ENCODE measurements around the gene CAMTA1. TPM values are rescaled to one million over a fixed set of nuclear protein-coding genes. Genes with fewer than 3 reads are reported as not detected.

CAMTA1 gene
- total and polyA plus RNA-seq, 9 of the 15 experiments (the other 6 are each of a cell fraction or from before 2014, with no cell fraction given) = 43.9 to 161 (median 65.9) TPM

DNA sequence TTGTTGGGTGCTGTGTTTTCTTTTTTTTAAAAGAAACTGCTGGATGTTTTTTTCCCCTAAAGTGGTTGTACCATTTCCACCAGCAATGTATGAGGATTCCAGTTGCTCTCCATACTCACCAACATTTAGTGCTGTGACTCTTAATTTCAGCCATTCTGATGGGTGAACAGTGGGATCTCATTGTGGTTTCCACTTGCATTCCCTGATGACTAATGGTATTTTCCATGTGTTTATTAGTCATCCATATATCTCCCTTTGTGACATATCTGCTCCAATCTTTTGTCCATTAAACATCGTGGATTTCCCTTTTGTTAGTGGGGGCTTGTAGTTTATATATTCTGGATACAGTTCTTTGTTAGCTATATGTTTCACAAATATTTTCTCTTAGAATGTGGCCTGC, 206.0 kb downstream of the CAMTA1 start:
- no peak overlapping the region for H3K4me3 ChIP-seq
- in situ Hi-C loops (cut with MboI) = no loop called here
- whole genome bisulfite sequencing (ENCODE audit: insufficient coverage, low coverage, missing lambda C conversion rate) = 0% methylated on average over 1 of the region's 1 CpG
- BruUV-seq (replicated peaks) = no TSS peak
- H3K4me1 ChIP-seq (replicated peaks in 1 of 2; ENCODE audit: control insufficient read depth in 2 of 2, insufficient read depth in 2 of 2, low read length in 2 of 2) = no peaks in the 10 kb centered on the region
- H3K79me2 ChIP-seq (ENCODE audit: control insufficient read depth, insufficient read depth, low read length) = no peaks in the 10 kb centered on the region
- no peak overlapping the region for H3K27ac ChIP-seq (ENCODE audit: extremely low read depth, low read depth, low read length)
- ChIA-PET CTCF (ENCODE audit: low intra/inter-chr PET ratio) (no interaction called here), POLR2A (no interaction called here)
- no peak overlapping the region for H2AFZ ChIP-seq (ENCODE audit: low read depth, low read length)
- no peak for ATAC-seq
- TF ChIP-seq FOSL1 (tag; conservative IDR thresholded peaks at IDR 0.05) (peak; percentile 90), ATF3 (IDR thresholded peaks at IDR 0.05) (peak; percentile 47), ATF3 (CRISPR knock-in tag; conservative IDR thresholded peaks at IDR 0.05) (no peak), SMARCE1 (IDR thresholded peaks at IDR 0.05) (no peak), MEIS2 (IDR thresholded peaks at IDR 0.05; ENCODE audit: partially characterized antibody) (peak; percentile 32), FOS (IDR thresholded peaks at IDR 0.05; ENCODE audit: extremely low read depth, insufficient read length) (peak; percentile 17)
- FAIRE-seq = no peak
- H3K9ac ChIP-seq (ENCODE audit: insufficient read depth in 1 of 2, low read depth in 2 of 2, low read length in 2 of 2) = no peak overlapping the region
- H3K9me3 ChIP-seq (replicated peaks; ENCODE audit: control insufficient read depth, insufficient read depth, low read depth, low read length) = no peaks in the 10 kb centered on the region
- H3K9me1 ChIP-seq (ENCODE audit: control insufficient read depth, insufficient read depth, low read length) = no peaks in the 10 kb centered on the region
- H4K20me1 ChIP-seq (replicated peaks; ENCODE audit: control insufficient read depth, insufficient read depth, low read length) = 0 out of 2 replicates have a peak, but pooled peaks cover 2% of the 10 kb centered on the region
- peaks cover 25 to 39% of the 10 kb centered on the region in 2 experiments for H3K27me3 ChIP-seq (ENCODE audit: control insufficient read depth in 2 of 2, insufficient read depth in 2 of 2, low read length in 2 of 2)
- no peak for DNase-seq (ENCODE audit: extremely low read depth in 1 of 4, low spot score in 3 of 4)
- no peaks in the 10 kb centered on the region for H3K36me3 ChIP-seq (ENCODE audit: control insufficient read depth, insufficient read depth, low read length)
- intact Hi-C loops (cut with micrococcal nuclease) = no loop called here
- H3K4me2 ChIP-seq (ENCODE audit: insufficient read depth, low read length) = no peak overlapping the region

- DNase-seq (ENCODE audit: extremely low read depth in 1 of 4, low spot score in 3 of 4) (no peak), FAIRE-seq (no peak), ATAC-seq (no peak)
- H3K4me2 ChIP-seq (ENCODE audit: insufficient read depth, low read length) = no peak overlapping the region
- no peaks in the 10 kb centered on the region for H3K9me3 ChIP-seq (replicated peaks; ENCODE audit: control insufficient read depth, insufficient read depth, low read depth, low read length)
- no peak overlapping the region for H2AFZ ChIP-seq (ENCODE audit: low read depth, low read length)
- POLR2A ChIA-PET = no interaction called here
- no peak overlapping the region for H3K4me3 ChIP-seq
- peaks cover 20 to 25% of the 10 kb centered on the region in 2 experiments; a peak in 4 of 5 replicates for H3K27me3 ChIP-seq (ENCODE audit: control insufficient read depth in 2 of 2, insufficient read depth in 2 of 2, low read length in 2 of 2)
- no peaks in the 10 kb centered on the region for H3K4me1 ChIP-seq (replicated peaks in 1 of 2; ENCODE audit: control insufficient read depth in 2 of 2, insufficient read depth in 2 of 2, low read length in 2 of 2)
- CTCF ChIA-PET (ENCODE audit: low intra/inter-chr PET ratio) = interaction anchor here (0.5 kb wide), 1 partner anchor 149 kb away, joined by 3 read pairs; no protein-coding TSS in a partner anchor
- no peaks in the 10 kb centered on the region for H3K9me1 ChIP-seq (ENCODE audit: control insufficient read depth, insufficient read depth, low read length)
- no TSS peak for BruUV-seq (replicated peaks)
- intact Hi-C loops (cut with micrococcal nuclease) (no loop called here), in situ Hi-C loops (cut with MboI) (no loop called here)
- no peaks in the 10 kb centered on the region for H4K20me1 ChIP-seq (replicated peaks; ENCODE audit: control insufficient read depth, insufficient read depth, low read length)
- no peaks in the 10 kb centered on the region for H3K79me2 ChIP-seq (ENCODE audit: control insufficient read depth, insufficient read depth, low read length)
- H3K9ac ChIP-seq (ENCODE audit: insufficient read depth in 1 of 2, low read depth in 2 of 2, low read length in 2 of 2) = no peak overlapping the region
- 1% methylated on average over 5 of the region's 5 CpGs for WGBS (ENCODE audit: insufficient coverage, low coverage, missing lambda C conversion rate)
- H3K27ac ChIP-seq (ENCODE audit: extremely low read depth, low read depth, low read length) = no peak overlapping the region
- no peaks in the 10 kb centered on the region for H3K36me3 ChIP-seq (ENCODE audit: control insufficient read depth, insufficient read depth, low read length)
- TF ChIP-seq KDM1A (IDR thresholded peaks at IDR 0.05) = no peak
- no peak for TF ChIP-seq TCF7 (IDR thresholded peaks at IDR 0.05; ENCODE audit: borderline replicate concordance)
- TF ChIP-seq, protein P1, sequence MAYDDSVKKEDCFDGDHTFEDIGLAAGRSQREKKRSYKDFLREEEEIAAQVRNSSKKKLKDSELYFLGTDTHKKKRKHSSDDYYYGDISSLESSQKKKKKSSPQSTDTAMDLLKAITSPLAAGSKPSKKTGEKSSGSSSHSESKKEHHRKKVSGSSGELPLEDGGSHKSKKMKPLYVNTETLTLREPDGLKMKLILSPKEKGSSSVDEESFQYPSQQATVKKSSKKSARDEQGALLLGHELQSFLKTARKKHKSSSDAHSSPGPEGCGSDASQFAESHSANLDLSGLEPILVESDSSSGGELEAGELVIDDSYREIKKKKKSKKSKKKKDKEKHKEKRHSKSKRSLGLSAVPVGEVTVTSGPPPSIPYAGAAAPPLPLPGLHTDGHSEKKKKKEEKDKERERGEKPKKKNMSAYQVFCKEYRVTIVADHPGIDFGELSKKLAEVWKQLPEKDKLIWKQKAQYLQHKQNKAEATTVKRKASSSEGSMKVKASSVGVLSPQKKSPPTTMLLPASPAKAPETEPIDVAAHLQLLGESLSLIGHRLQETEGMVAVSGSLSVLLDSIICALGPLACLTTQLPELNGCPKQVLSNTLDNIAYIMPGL (CRISPR knock-in tag; IDR thresholded peaks at IDR 0.05) = no peak
- no peak for TF ChIP-seq PHF21A (IDR thresholded peaks at IDR 0.05; ENCODE audit: borderline replicate concordance, low read depth)
- TF ChIP-seq MAFF (IDR thresholded peaks at IDR 0.05; ENCODE audit: low read length) = no peak
- no peak for TF ChIP-seq SREBF1 (IDR thresholded peaks at IDR 0.05; ENCODE audit: borderline replicate concordance, low read depth, low read length)
- TF ChIP-seq ZNF707 (CRISPR knock-in tag; conservative IDR thresholded peaks at IDR 0.05) = no peak
- no peak for TF ChIP-seq MYBL2 (IDR thresholded peaks at IDR 0.05; ENCODE audit: low read depth)
- no peak for TF ChIP-seq MYBL2 (CRISPR knock-in tag; IDR thresholded peaks at IDR 0.05; ENCODE audit: borderline replicate concordance)
- TF ChIP-seq ZNF77 (CRISPR knock-in tag; IDR thresholded peaks at IDR 0.05) = no peak
- no peak for TF ChIP-seq ZNF212 (CRISPR knock-in tag; IDR thresholded peaks at IDR 0.05)
Measured at GRCh38 chr1:6995789-6996188, 210.5 kb downstream of the CAMTA1 start.
